Natural killer cell (primary cell): Measurements from ENCODE around the gene DOCK2. TPM values are rescaled to one million over a fixed set of nuclear protein-coding genes. Genes with fewer than 3 reads are reported as not detected.
A peak's percentile ranks its signal among the peaks of the same experiment; 100 is the strongest.
"Not testable (repeated sequence)": the region's sequence is repeated elsewhere in the genome, so short reads cannot be mapped to it uniquely, and the experiment has no call there.

ENCODE experiments used
- ATAC-seq, 3 donors: fragments of 150-1000 bp in 2 of 3; fragments of 200-7000 bp in 1 of 3; cut with Tn5 transposase; 1 replicate in 1 of 3; 2 replicates in 2 of 3; pipeline ENCODE4 v1.10.0; 2021; ENCODE audit warnings: mild to moderate bottlenecking in 2 of 3, moderate library complexity in 2 of 3
- DNase-seq, 2 donors: peaks; one replicate each; pipeline versions ENCODE4 v3.0.0 to v3.0.0-alpha.2; 2013 to 2021; ENCODE audit warnings: mixed read lengths in 1 of 2
- H3K27ac ChIP-seq: one replicate; pipeline ENCODE4 v1.5.1; 2013; ENCODE audit warnings: mild to moderate bottlenecking, low read length
- H3K27me3 ChIP-seq: one replicate; pipeline ENCODE4 v1.6.1; 2013; ENCODE audit warnings: low read length; ENCODE audit not compliant: control insufficient read depth, insufficient read depth
- H3K36me3 ChIP-seq: one replicate; pipeline ENCODE4 v1.6.1; 2013; ENCODE audit warnings: low read length; ENCODE audit not compliant: control insufficient read depth, insufficient read depth
- H3K4me1 ChIP-seq: one replicate; pipeline ENCODE4 v1.6.1; 2013; ENCODE audit warnings: low read length; ENCODE audit not compliant: control insufficient read depth, insufficient read depth
- H3K4me3 ChIP-seq: one replicate; pipeline ENCODE4 v1.5.1; 2013; ENCODE audit warnings: low read length
- H3K9me3 ChIP-seq: one replicate; pipeline ENCODE4 v1.6.1; 2013; ENCODE audit warnings: low read length; ENCODE audit not compliant: control insufficient read depth, insufficient read depth
- H3K27ac Mint-ChIP-seq, 2 donors: one replicate each; pipeline ENCODE4 v1.8.0; 2022; ENCODE audit warnings: mild to moderate bottlenecking in 2 of 2, mixed read lengths in 2 of 2, moderate library complexity in 1 of 2
- H3K27me3 Mint-ChIP-seq, 2 donors: one replicate each; pipeline ENCODE4 v1.8.0; 2022; ENCODE audit warnings: low read depth in 2 of 2, mixed read lengths in 2 of 2
- H3K36me3 Mint-ChIP-seq: one replicate; pipeline ENCODE4 v1.8.0; 2022; ENCODE audit warnings: mixed read lengths
- H3K4me1 Mint-ChIP-seq, 2 donors: one replicate each; pipeline ENCODE4 v1.8.0; 2022; ENCODE audit warnings: mixed read lengths in 2 of 2
- H3K4me3 Mint-ChIP-seq: one replicate; pipeline ENCODE4 v1.8.0; 2022; ENCODE audit warnings: mild to moderate bottlenecking, moderate library complexity, mixed read lengths
- H3K9me3 Mint-ChIP-seq, 2 donors: one replicate each; pipeline ENCODE4 v1.8.0; 2022; ENCODE audit warnings: mixed read lengths in 2 of 2
- WGBS: methylation state at CpG from one replicate; pipeline ENCODE4 v1.1.7; 2013; ENCODE audit warnings: missing lambda C conversion rate; ENCODE audit not compliant: insufficient coverage; 5-methylcytosine and 5-hydroxymethylcytosine counted together
- intact Hi-C: fragments of 100-400 bp; cut with micrococcal nuclease; formaldehyde crosslinking; loops from one replicate; pipeline ENCODE4 v1.14.2; 2022
- total RNA-seq, 4 donors: library from RNA; stranded (reverse); fragments of 120-200 nt in 1 of 4; gene quantifications; one replicate each; pipeline versions ENCODE4 v1.2.3 to v1.2.4, GENCODE V29; 2013 to 2022
- TF ChIP-seq, protein P1 (sequence below): fragments of 200-600 bp; IDR thresholded peaks from one replicate; pipeline ENCODE4 v1.8.0; 2022; ENCODE audit warnings: antibody characterized with exemption

The DOCK2 gene
- total RNA-seq, 3 donors from 2014 or later (not counting 1 experiment from before 2014, with no cell fraction given) = 317 to 361 (median 320) TPM

DNA sequence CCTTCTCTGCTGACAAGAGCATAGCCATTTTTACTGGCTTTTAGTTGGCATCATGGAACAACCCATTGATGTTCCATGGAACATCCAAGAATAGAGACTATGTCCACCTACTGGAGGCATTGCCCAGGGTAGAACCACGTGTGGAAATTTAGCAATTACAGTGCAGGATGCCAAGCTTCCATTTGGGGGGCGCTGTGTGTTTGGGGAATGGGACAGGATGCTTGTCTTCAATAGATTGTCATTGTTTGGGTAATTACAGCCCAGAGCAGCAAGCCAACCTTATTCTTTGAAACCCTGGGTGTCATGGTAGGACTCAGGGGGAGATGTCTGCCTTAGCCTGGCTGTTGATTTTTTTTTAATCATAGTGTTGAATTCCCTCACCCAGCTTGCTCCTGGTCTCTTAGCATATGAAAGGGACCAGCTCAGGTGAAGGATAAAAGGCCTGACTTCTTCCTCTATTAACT, 171.1 kb downstream of the DOCK2 start:
- Mint-ChIP-seq H3K27ac (peak overlapping the region in 1 of 2 donors; percentile 59), H3K27me3 (no peaks in the 10 kb centered on the region), H3K4me1 (peaks cover 44 to 58% of the 10 kb centered on the region in 2 donors), H3K9me3 (no peaks in the 10 kb centered on the region), H3K4me3 (no peak overlapping the region), H3K36me3 (peaks cover 9% of the 10 kb centered on the region)
- H3K9me3 ChIP-seq = no peaks in the 10 kb centered on the region
- no peak overlapping the region for H3K4me3 ChIP-seq
- intact Hi-C loops = no loop called here
- H3K36me3 ChIP-seq = peaks cover 45% of the 10 kb centered on the region
- no peak for DNase-seq
- TF ChIP-seq, protein P1, sequence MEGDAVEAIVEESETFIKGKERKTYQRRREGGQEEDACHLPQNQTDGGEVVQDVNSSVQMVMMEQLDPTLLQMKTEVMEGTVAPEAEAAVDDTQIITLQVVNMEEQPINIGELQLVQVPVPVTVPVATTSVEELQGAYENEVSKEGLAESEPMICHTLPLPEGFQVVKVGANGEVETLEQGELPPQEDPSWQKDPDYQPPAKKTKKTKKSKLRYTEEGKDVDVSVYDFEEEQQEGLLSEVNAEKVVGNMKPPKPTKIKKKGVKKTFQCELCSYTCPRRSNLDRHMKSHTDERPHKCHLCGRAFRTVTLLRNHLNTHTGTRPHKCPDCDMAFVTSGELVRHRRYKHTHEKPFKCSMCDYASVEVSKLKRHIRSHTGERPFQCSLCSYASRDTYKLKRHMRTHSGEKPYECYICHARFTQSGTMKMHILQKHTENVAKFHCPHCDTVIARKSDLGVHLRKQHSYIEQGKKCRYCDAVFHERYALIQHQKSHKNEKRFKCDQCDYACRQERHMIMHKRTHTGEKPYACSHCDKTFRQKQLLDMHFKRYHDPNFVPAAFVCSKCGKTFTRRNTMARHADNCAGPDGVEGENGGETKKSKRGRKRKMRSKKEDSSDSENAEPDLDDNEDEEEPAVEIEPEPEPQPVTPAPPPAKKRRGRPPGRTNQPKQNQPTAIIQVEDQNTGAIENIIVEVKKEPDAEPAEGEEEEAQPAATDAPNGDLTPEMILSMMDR = no peak
- no peak for ATAC-seq
- H3K27me3 ChIP-seq = no peaks in the 10 kb centered on the region
- 94% methylated on average over 2 of the region's 2 CpGs for WGBS
- H3K4me1 ChIP-seq = peaks cover 14% of the 10 kb centered on the region
- H3K27ac ChIP-seq = no peak overlapping the region

DNA sequence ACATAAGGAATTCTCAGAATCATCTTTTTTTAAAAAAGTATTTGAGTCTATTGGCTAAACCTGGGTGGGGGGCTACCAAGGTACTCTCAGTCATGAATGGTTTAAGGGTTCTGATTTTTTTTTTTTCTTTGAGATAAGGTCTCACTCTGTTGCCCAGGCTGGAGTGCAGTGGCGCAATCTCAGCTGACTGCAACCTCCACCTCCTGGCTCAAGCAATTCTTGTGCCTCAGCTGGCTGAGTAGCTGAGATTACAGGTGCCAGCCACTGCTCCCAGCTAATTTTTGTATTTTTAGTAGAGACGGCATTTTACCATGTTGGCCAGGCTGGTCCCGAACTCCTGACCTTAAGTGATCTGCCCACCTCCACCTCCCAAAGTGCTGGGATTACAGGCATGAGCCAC, 171.8 kb downstream of the DOCK2 start:
- ATAC-seq, H3K27me3 ChIP-seq, intact Hi-C loops, H3K9me3 ChIP-seq, H3K9me3 Mint-ChIP-seq, H3K4me3 Mint-ChIP-seq, H3K27ac ChIP-seq, H3K4me3 ChIP-seq, H3K27me3 Mint-ChIP-seq, DNase-seq: not testable (repeated sequence)
- Mint-ChIP-seq H3K4me1 (peaks cover 39 to 52% of the 10 kb centered on the region in 2 donors), H3K27ac (peak overlapping the region in 1 of 2 donors; percentile 59), H3K36me3 (peaks cover 15% of the 10 kb centered on the region)
- WGBS = 76% methylated on average over 3 of the region's 3 CpGs
- H3K4me1 ChIP-seq = peaks cover 14% of the 10 kb centered on the region
- peaks cover 43% of the 10 kb centered on the region for H3K36me3 ChIP-seq

DNA sequence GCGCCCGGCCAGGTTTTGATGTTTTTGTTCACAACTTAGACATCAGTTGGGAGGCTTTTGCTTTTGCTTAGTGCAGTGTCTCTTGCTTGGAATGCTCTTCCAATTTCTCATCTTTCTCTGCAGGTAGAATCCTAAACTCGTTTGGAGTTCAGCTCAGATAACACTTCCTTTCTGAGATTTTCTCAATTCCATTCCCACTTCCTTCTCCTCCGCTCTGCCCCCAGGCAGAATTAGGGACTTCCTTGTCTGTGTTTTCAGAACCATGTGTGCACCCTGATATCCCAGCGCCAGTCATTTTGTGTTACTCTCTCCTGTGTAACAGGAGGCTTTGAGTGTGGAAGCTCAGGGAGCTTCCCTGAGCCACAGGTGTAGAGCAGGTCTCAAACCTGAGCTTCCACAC, 172.2 kb downstream of the DOCK2 start:
- no peak for DNase-seq
- no peak for ATAC-seq
- Mint-ChIP-seq H3K4me3 (no peak overlapping the region), H3K4me1 (peaks cover 36 to 51% of the 10 kb centered on the region in 2 donors), H3K27ac (peak overlapping the region in 1 of 2 donors; percentile 35), H3K9me3 (no peaks in the 10 kb centered on the region), H3K27me3 (no peaks in the 10 kb centered on the region), H3K36me3 (peaks cover 13% of the 10 kb centered on the region)
- intact Hi-C loops = no loop called here
- Histone ChIP-seq H3K4me1 (peaks cover 14% of the 10 kb centered on the region), H3K27ac (no peak overlapping the region), H3K4me3 (no peak overlapping the region), H3K36me3 (peaks cover 39% of the 10 kb centered on the region), H3K9me3 (no peaks in the 10 kb centered on the region), H3K27me3 (no peaks in the 10 kb centered on the region)
- 90% methylated on average over 5 of the region's 5 CpGs for WGBS
- TF ChIP-seq, protein P1 = no peak

DNA sequence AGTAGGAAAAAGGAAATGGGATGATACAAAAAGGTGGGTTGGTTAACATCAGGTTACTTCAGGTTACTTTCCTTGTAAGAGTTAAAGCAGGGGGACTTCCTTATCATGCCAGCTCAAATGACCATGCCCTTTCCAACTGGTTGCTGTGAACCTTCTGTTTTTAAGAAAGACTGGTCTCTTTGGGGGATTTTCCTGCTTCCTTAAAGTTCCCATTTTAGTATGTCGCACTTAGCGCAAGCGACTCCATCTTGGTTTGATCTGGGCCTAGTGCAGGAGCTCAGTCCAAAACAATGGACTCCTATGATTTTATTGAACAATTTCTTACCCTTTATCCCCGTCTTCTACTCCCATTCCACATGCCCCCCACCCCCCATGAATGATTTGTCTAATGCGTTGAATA, 173.4 kb downstream of the DOCK2 start:
- Mint-ChIP-seq H3K4me3 (no peak overlapping the region), H3K27me3 (no peaks in the 10 kb centered on the region), H3K36me3 (peaks cover 7% of the 10 kb centered on the region), H3K27ac (peak overlapping the region in 1 of 2 donors; percentile 35), H3K9me3 (no peaks in the 10 kb centered on the region), H3K4me1 (peaks cover 24 to 45% of the 10 kb centered on the region in 2 donors)
- peaks cover 7% of the 10 kb centered on the region for H3K4me1 ChIP-seq
- intact Hi-C loops = no loop called here
- no peak for ATAC-seq
- H3K4me3 ChIP-seq = no peak overlapping the region
- no peaks in the 10 kb centered on the region for H3K9me3 ChIP-seq
- TF ChIP-seq, protein P1 = no peak
- H3K27ac ChIP-seq = no peak overlapping the region
- peaks cover 33% of the 10 kb centered on the region for H3K36me3 ChIP-seq
- no peaks in the 10 kb centered on the region for H3K27me3 ChIP-seq
- WGBS = 100% methylated on average over 5 of the region's 5 CpGs
- DNase-seq = no peak
